NCI-H510A treated with DMSO at 0.1 percent for 48 hours (cell line): ENCODE data around the gene GLRA3.
"Not testable (repeated sequence)": the region's sequence is repeated elsewhere in the genome, so short reads cannot be mapped to it uniquely, and the experiment has no call there.

ENCODE experiments used
- DNase-seq: peaks from one replicate; lab custom pipeline; 2025; lab: John Stamatoyannopoulos, UW

The GLRA3 gene

GRCh38 chr4:174658246-174658645 lies 170.8 kb downstream of the GLRA3 start:
- no peak for DNase-seq

GRCh38 chr4:174657472-174657871 lies 171.6 kb downstream of the GLRA3 start:
- DNase-seq = no peak

GRCh38 chr4:174654634-174655033 lies 174.4 kb downstream of the GLRA3 start:
- no peak for DNase-seq

DNA sequence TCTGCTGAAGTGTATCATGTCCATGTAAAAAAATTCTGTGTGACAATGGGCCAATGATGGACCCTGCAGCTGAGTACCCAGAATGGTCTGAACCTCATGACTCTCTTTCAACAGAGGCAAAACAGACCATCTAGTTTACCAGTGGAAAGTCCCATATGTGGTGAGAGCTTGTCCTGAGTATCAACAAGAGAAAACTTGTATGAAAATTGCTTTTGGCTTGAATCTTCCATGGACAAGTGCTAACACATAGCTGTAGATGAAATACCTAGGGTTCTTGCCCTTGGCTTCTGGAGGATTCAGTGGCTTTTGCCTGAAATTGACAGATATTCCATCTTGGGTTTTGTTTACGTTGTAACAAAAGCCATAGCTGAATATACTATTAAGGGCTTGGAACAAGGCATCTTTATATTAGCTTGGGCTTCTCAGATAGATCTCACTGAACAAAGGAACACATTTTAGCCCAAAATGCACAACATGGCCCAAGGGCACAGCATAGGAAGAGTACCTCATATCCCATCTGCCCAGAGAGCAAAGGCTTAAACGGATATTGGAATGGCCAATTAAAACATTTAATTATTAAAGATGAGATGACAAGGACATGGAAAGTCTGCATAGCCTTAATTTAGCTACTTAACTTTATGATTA lies 178.2 kb downstream of the GLRA3 start:
- no peak for DNase-seq

DNA sequence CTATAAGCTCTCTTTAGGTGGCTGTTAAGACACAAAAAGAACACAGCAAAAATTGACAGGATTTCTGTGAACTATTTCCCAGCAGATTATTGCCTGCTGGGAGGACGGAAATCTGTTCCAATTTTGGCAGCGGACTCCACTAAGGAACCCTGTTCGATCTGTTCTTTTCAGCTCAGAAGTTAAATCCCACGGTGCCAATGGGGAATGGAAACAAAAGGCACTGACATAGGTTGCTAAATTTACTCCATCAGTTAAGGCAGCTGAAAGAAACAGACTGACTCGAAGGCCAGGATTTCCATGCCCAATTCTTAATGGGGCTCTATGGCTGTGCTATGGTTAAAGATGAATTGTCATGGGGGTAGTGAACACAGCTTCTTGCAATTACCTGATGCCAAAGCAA lies 180.2 kb downstream of the GLRA3 start:
- no peak for DNase-seq

DNA sequence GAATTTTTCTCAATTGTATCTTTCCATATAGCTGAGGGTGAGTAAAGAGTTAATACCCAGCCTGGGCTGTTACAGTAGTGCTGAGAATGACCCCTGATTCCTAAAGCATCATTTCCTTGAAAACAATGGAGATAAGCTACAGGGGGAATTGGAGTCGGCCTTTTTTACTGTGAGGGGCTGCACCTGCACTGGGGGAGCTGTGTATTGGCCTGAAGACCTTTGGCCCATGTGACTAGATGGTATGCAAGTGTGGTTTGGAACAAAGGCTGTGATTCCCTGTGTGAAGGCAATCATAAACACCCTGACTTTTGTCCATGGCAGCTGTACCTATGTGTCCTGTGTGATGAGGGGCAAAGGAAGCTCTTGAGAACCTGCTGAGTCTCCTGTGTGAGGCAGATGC lies 182.7 kb downstream of the GLRA3 start:
- no peak for DNase-seq

- no peak for DNase-seq
These were observed 188.9 kb downstream of the GLRA3 start for GRCh38 chr4:174640146-174640545.

DNA sequence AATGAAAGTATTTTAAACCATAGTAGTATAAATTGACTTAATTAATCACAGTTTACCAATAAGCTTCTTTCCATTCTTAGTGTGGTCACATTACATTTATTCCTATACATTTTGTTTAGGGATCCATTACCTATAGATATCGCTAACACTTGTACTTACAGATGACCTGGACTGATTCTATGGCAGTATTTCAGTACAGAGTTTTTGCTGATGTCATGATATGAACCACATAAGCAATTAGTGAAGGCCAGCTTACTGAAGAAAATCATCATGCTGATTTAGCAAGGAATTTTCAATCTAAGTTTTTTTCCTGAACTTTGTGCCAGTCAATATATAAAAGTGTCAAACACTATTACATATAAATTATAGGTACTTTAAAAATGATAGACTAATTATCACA lies 193.3 kb downstream of the GLRA3 start:
- no peak for DNase-seq

- no peak for DNase-seq
These were observed 195.6 kb downstream of the GLRA3 start for GRCh38 chr4:174633399-174633798.

DNA sequence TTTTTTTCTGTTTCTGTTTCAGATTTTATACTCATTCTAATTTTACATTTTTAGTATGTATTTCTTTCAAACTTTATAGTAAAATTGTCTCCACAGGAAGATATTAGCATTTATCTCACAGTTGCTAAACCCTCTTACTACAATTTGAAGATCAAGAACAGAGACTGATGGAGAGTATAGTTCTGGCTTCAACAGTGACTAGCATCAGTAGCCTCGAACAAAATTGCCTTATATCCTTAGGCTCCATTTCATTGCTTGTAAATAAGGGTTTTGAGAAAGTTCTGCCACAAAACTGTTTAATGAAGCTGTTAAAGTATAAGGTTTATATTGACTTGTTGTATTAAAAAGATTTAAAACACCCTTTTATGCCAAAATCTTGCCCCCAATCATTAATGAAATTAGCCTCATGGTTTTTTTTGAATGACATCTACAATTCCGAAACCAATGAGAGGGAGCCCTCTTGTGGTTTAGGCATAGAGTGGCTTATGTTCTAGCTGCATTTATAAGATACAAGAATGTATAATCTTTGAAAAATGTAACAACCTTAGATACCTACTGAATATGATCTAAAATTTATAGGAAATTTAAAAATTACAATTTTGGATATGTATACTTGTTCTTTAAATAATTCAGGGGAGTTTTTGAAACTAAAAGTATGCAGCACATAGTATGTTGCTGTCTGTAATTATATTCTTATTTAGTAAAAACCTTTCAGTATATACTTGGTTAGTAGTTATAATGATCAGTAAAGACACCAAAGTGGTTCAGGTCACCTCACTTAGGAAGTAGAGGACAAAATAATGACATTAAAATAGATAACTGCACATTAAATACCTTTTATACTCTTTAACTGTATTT lies 196.9 kb downstream of the GLRA3 start:
- peak; percentile 44 for DNase-seq

- not testable (repeated sequence) for DNase-seq
These were observed 199.1 kb downstream of the GLRA3 start for GRCh38 chr4:174629907-174630450.

DNA sequence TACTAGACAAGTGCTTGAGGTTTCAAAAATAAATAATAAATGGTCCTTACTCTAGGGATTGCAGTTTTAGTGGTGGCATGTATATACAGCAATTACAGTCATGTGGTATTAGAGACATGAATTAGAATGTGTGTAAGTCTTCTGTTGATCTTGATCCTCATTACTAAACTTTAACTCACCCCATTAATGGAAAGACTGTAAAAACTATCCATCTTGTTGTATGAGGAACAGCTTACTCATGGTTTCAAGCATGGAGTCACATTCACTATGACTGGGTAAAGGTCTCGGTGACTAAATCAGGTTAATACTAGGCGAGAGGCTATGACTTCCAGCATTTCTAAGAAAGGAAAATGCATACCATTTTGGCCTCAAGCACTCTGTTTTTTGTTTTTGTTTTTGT lies 199.8 kb downstream of the GLRA3 start:
- DNase-seq = no peak

- no peak for DNase-seq
These were observed 200.9 kb downstream of the GLRA3 start for GRCh38 chr4:174628191-174628590.

DNA sequence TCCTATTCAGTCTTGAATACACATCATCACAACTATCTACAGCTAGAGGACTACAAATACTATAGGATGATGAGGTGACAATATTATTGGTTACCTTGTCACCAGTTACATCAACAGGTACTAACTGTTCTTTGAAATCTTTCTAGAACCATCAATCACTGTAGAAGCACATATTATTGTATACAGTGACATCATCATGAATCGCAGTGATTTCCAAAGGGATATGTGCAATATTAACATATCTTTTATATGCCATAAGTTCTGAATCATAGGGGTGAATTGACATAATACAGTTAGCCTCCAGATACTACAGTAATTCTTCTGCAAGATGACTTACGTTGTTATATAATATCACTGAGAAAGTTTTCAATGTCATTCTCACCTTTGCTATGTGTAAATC lies 201.6 kb downstream of the GLRA3 start:
- DNase-seq = no peak

- DNase-seq = no peak
These were observed 202.6 kb downstream of the GLRA3 start for GRCh38 chr4:174626342-174627008.

DNA sequence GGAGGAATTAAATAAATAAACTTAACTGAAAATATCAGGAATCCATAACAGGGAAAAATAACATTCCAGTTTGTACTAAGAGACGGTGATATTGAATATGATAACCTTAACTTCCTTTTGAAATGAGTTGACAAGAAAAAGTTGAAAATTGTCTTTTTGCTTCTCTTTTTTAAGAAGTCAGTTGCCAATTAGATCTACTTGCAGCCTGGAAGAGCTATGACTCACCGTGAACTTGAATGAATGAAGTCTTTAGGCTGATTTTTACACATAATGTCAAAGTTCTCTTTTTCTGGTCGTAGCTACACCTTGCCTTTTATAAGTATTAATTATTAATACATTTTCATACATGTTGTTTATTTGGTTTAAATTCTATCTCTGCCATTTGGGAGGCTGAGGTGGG lies 212.4 kb downstream of the GLRA3 start:
- DNase-seq = no peak

- no peak for DNase-seq
These were observed 215.1 kb downstream of the GLRA3 start for GRCh38 chr4:174613979-174614378.

DNA sequence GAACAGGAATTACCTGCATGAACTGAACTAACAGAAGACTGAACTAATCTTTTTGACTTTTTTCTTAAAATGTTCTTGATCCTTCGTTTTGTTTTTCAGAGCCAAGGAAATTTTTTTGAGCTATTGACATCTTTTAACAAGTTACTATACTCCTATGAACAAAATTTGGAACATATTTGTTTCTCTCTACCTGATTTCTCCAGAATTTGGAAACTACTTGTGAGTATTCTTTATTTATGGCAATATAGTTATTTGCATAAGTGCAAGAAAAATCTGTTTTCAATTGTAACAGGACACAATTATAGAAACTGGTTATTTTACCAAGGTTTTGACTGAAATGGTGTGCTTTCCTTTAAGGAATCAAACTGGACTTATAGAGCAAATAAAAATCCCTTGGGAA lies 217.3 kb downstream of the GLRA3 start:
- DNase-seq = no peak

DNA sequence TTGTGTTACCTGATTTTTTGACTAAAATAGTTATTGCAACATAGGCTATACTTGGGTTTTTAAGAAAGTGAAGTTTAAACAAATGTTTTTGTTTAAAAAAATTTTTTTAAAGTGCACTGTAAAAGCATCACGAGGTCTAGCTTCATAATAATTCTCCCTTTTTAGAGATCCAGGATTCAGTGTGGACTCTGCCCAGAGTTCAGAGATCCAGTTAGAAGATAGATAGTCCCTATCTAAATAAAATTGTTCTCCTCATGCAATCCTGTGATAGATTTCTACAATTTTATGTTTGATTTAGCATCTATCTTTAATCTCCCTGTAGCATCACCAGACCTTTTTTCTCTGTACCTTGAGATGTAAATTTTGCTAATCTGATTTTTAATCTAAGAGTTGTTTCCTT lies 221.3 kb downstream of the GLRA3 start:
- no peak for DNase-seq

GRCh38 chr4:174604198-174604597 lies 224.8 kb downstream of the GLRA3 start:
- DNase-seq = peak; percentile 83

DNA sequence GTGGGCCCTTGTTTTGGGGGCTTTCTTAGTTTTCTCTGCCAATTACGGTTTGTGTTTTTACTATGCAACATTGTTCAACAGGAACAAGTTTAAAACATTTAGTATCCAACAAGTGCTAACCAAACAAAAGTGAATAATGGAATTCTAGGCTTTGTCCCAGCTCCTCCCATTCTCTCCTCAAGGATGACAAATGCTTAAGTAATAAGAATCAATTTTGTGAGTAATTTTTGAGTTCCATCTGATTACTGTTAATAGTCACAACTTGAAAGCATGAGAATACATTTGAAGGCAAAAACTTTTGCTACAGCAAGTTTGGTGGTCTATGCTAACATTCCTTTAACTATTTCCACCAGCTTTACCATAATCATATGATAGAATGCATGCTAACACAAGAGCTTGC lies 228.7 kb downstream of the GLRA3 start:
- DNase-seq = no peak

GRCh38 chr4:174598800-174599199 lies 230.2 kb downstream of the GLRA3 start:
- no peak for DNase-seq

DNA sequence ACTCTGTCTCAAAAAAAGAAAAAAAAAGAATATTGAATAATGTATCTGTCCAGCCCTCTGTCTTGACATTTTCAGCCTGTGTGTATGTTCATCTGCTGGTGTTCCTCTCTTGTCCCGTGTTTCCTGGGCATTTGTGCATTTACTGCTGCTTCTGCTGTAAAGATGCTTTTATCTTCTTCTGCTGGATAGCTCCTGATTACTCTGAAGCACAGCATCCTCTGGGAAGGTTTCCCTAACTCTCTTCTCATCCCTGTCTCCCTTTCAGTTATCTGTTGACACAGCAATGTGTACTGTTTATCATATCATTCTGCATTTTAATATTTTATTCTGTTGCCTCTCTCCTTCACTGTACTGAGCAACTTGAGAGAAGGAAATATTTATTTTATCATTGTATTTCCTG lies 232.5 kb downstream of the GLRA3 start:
- DNase-seq = no peak
